Endometrial microvascular endothelial cells (primary cell): Measurements from ENCODE around the gene ASCC1. TPM values are rescaled to one million over a fixed set of nuclear protein-coding genes. Genes with fewer than 3 reads are reported as not detected.
"Not testable (repeated sequence)": the region's sequence is repeated elsewhere in the genome, so short reads cannot be mapped to it uniquely, and the experiment has no call there.

ENCODE experiments used
- in situ Hi-C: cut with HindIII; loops from 2 replicates; pipeline ENCODE4 v1.10.0; 2017; ENCODE audit warnings: low sequenced_read_pairs, low pct_unique_long_range_greater_than_20kb; ENCODE audit errors: inconsistent ontology term
- total RNA-seq: library from RNA; depleted of rRNA; stranded (reverse); fragments of >200 nt; gene quantifications from one replicate; pipeline ENCODE4 v1.2.3, GENCODE V29; 2015; ENCODE audit errors: inconsistent ontology term

ASCC1 gene
- total RNA-seq, 1 donor from 2014 or later = 61.0 TPM

DNA sequence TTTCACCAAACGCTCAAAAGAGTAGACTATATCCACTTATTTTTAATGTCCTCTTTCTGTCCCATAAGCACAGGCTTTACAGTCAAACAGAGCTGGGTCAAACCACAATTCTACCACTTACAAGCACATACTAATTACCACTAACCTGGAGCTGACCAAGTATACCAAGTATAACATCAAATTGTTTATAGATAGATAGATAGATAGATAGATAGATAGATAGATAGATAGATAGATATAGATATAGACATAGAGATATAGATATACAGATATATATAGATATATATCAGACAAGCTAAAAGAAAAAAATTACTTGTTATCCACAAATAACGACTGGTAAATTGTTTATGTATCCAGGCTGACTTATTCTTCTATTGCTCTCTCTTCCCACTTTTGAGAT is 75.2 kb downstream of the ASCC1 start:
- in situ Hi-C loops = no loop called here

- in situ Hi-C loops = no loop called here
Measured at GRCh38 chr10:72140174-72140573, 75.9 kb downstream of the ASCC1 start.

- in situ Hi-C loops = no loop called here
Measured at GRCh38 chr10:72137583-72137982, 78.5 kb downstream of the ASCC1 start.

DNA sequence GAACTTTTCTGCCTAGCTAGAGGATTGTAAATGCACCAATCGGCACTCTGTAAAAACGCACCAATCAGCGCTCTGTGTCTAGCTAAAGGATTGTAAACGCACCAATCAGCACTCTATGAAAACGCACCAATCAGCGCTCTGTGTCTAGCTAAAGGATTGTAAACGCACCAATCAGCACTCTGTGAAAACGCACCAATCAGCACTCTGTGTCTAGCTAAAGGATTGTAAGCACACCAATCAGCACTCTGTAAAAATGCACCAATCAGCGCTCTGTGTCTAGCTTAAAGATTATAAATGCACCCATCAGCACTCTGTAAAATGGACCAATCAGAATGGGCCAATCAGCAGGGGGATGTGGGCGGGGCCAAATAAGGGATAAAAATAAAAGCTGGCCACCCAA is 79.9 kb downstream of the ASCC1 start:
- in situ Hi-C loops = not testable (repeated sequence)

GRCh38 chr10:72134785-72135767 is 81.0 kb downstream of the ASCC1 start:
- in situ Hi-C loops = no loop called here

GRCh38 chr10:72133517-72133916 is 82.6 kb downstream of the ASCC1 start:
- in situ Hi-C loops = no loop called here

DNA sequence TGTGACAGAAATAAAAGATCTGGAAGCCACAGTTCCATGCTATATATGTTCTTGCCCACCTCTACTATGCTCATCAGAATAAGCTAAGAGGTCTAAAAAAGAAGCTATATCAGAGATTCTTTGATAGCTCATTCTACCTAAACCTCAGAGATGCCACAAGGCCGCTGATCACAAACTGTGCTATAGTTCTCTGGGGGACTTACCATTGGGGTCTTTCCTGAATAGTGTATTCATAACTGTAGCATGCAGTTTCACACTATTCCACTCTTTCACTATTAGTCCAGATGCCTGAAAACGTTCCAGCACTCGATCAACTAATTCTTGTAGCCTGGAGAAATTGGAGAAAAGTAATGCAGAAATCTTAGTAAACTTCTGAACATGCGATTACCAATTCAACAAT is 83.2 kb downstream of the ASCC1 start:
- in situ Hi-C loops = no loop called here

- in situ Hi-C loops = loop anchor here (5.0 kb wide), 1 partner anchor 215 kb away; no protein-coding TSS in a partner anchor
Measured at GRCh38 chr10:72127571-72127970, 88.5 kb downstream of the ASCC1 start.

DNA sequence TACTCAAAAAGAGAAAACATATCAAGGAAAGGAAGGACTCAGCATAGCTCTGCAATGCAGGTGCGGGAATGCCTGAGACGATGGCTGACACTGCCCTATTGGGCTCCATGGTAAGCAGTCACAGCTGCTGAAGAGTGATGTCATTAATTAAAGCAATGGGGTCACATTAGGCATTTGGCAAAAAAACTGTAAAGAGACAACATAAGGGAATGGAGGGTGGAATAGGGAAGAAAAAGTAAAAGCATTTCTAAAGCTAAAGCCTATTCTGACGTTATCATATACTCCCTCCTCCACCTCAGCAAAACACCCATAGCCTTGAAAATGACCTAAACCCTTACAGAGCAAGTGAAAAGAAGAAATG is 89.2 kb downstream of the ASCC1 start:
- in situ Hi-C loops = loop anchor here (5.0 kb wide), 1 partner anchor 215 kb away; no protein-coding TSS in a partner anchor

- in situ Hi-C loops = loop anchor here (5.0 kb wide), 1 partner anchor 216 kb away; no protein-coding TSS in a partner anchor
Measured at GRCh38 chr10:72126184-72126871, 89.7 kb downstream of the ASCC1 start.

GRCh38 chr10:72124989-72125388 is 91.1 kb downstream of the ASCC1 start:
- in situ Hi-C loops = loop anchor here (5.0 kb wide), 1 partner anchor 217 kb away; no protein-coding TSS in a partner anchor

- in situ Hi-C loops = no loop called here
Measured at GRCh38 chr10:72124381-72124780, 91.7 kb downstream of the ASCC1 start.

- in situ Hi-C loops = no loop called here
Measured at GRCh38 chr10:72123616-72124015, 92.5 kb downstream of the ASCC1 start.

DNA sequence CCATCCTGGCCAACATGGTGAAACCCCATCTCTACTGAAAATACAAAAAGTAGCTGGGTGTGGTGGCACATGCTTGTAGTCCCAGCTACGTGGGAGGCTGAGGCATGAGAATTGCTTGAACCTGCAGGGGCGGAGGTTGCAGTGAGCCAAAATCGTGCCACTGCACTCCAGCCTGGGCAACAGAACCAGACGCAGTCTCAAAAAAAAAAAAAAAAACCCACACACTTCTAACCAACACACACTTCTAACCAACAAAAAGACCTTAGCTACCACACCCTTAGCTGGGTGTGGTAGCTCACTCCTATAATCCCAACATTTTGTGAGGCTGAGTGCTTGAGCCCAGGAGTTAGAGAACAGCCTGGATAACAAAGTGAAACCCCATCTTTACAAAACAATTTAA is 93.9 kb downstream of the ASCC1 start:
- in situ Hi-C loops = no loop called here

- in situ Hi-C loops = no loop called here
Measured at GRCh38 chr10:72121389-72121788, 94.7 kb downstream of the ASCC1 start.

- in situ Hi-C loops = no loop called here
Measured at GRCh38 chr10:72116372-72116771, 99.7 kb downstream of the ASCC1 start.

DNA sequence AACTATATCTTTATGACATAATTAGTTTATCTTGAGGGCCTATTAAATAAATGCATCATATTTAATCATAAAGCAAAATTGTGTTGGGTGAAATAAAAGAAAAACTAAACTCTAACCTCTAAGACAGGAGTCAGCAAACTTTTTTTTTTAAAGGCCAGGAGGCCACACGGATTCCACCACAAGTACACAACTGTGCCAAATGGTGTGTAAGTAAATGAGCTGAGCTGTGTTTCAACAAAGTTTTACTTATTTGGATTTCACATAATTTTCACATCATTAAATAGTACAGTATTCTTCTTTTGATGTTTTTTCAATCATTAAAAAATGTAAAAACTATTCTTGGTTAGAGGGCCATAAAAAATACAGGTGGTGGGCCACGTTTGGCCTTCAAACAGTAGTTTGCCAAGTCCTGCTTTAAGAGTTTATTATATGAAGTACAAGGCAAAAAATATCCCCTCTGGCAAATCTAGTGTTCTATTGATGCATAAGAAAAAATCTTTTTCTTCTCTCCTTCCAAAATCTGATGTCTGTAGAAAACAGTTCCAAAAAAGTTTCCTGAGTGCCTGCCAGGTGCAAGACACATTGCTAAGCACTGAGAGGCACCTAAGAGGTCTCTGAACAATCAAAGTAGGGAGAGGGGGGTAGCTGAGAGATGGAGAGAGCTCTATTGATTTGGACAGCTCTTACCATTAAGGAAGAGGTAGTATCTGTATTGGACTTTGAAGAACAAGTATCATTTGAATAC is 101.2 kb downstream of the ASCC1 start:
- in situ Hi-C loops = no loop called here

DNA sequence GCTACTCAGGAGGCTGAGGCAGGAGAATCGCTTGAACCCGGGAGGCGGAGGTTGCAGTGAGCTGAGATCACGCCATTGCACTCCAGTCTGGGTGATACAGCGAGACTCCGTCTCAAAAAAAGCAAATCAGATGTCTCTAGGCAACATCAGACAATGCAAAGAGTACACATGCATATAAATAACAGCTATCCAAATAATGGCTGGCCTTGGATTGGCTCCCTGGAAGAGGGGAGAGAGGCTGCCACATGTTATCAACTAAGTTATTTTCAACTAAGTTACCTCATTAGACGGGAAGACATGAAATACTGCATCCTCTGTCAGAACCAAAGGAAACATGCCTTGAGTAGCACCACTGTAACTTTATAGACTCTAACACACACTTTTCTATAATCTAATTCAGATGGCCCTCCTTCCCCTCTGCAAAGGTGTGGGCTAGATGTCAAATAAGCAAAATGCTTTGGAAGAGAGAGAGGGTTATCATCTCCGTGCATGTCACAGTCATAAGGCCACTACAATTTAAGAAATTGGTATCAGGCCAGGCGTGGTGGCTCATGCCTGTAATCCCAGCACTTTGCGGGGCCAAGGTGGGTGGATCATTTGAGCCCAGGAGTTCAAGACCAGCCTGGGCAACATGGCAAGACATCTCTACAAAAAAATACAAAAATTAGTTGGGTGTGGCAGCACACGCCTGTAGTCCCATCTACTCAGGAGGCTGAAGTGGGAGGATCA is 105.2 kb downstream of the ASCC1 start:
- in situ Hi-C loops = no loop called here
